SH-SY5Y (cell line): ENCODE measurements around the gene PTCH1.

ENCODE experiments used
- GATA2 ChIP-seq: IDR thresholded peaks from 2 replicates; pipeline ENCODE4 v1.6.1; 2011; ENCODE audit warnings: mild to moderate bottlenecking, low read depth, low read length
- GATA3 ChIP-seq: IDR thresholded peaks from 2 replicates; pipeline ENCODE4 v1.6.1; 2011; ENCODE audit warnings: low read depth, mild to moderate bottlenecking, low read length, moderate library complexity

DNA sequence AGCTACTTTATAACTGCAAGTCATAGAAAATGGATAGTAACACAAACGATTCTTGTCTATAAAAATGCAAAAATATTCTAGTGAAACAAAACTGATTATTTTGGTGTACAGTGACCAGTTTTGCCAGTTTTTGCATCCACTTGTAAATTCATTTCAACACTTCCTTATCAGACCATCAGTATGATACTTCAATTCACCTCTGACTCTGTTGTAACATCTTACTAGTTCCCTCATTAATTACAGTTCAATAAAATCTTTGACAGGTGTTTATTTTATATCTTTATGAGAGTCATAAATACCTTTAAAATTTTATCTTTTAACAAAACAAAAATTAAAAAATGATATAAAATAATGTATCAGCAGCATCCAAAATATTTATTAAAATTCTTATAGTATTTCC, 13.1 kb upstream of the PTCH1 start:
- TF ChIP-seq GATA2 (no peak), GATA3 (no peak)
